Measurements from ENCODE around the gene PDE7B.
"Not testable (repeated sequence)": the region's sequence is repeated elsewhere in the genome, so short reads cannot be mapped to it uniquely, and the experiment has no call there.

Gene PDE7B

DNA sequence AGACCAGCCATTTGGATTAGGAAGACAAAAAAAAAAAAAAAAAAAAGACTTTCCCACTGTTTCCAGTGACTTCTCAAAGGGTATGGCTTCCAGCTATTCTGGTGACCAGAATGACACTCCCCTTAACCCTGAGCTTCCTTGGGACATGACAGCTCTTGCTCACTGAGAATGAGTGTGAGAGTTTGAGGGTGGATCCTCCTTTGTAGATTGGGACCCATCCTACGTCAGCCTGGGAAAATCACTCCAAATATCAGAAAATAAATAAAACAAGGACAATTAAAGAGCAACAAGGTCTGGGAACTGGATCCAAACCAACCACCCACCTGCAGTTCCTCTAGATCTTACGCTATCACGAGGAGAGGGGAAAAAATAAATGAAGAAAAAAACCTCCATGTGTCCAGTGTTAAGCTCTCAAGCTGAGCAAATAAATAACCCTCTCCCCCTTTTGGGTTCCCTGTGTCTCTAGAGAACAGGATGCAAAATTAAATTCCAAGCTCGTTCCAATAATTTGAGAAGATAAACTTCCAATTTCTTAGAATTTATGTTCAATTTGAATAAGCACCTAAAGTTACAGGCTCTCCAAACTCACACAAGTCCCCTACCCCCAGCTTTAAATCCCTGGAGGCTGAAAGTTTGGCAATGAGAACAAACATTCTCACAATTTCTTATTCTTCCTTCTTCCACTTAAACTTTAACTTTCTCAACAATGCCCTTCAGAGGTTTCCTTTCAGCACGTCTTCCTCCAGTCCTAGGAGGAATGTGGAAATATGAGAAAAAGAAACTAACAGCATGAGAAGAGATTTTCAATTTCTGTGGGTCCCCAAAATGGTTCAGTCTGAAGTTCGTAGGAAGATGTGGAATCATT lies 228.4 kb downstream of the PDE7B start:
- no peak for DNase-seq

- DNase-seq: no peak
Observed at GRCh38 chr6:136083540-136083939, 232.0 kb downstream of the PDE7B start.

GRCh38 chr6:136084403-136084802 lies 232.9 kb downstream of the PDE7B start:
- no peak for DNase-seq

DNA sequence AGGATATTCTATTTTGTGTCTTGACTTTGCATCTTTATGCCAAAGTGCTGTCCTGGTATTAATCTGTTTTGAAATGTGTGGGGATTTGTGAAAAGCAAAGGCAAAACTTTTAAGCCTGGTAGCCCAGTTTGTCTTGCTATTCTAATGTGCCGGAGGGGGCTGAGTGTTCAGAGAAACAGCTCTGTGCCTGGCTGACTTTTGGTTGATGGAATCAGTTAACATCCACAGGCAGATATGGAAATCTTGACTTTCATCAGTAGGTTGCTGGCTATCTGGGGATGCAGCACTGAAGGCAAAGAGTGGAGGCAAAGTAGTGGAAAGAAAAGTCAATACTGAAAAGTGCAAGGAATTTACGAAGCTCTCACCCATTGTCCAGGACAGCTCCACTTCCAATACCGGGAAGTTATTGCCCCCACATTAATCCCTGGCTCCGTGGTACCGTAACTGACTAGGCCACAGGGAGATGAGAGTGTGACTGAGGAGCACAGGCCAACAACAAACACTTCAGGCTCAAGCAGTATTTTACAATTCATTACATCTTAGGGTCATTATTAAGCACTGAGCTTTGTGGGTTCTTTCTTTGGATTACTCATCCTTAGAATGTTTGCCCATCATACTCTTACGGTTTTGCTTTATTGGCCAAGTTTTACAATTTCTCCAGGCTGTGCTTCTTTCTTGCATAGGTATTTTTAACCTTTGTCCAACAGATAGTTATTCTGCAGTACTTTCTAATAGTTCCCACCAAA lies 234.0 kb downstream of the PDE7B start:
- DNase-seq: no peak

GRCh38 chr6:136086686-136087085 lies 235.2 kb downstream of the PDE7B start:
- no peak for DNase-seq

GRCh38 chr6:136087986-136088385 lies 236.5 kb downstream of the PDE7B start:
- DNase-seq: no peak

- DNase-seq: no peak
Observed at GRCh38 chr6:136088693-136089092, 237.2 kb downstream of the PDE7B start.

DNA sequence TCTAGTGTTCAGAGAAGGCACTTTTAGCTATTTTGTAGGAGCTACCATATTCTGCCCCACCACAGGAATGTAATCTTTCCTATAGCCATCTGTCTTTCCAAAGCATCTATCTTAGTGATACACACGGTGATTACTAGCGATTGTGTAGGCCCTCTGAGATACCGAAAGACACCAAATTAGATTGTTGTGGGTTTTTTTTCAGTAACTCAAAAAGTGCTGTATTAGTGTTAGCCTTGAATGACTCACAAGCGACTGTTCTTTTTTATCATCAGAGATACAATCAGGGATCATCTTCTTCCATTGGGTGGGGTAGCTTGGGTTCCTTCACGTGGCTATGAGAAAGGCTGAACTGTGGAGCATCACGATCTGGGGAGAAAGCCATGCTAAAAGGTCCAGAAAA lies 238.4 kb downstream of the PDE7B start:
- DNase-seq: no peak

DNA sequence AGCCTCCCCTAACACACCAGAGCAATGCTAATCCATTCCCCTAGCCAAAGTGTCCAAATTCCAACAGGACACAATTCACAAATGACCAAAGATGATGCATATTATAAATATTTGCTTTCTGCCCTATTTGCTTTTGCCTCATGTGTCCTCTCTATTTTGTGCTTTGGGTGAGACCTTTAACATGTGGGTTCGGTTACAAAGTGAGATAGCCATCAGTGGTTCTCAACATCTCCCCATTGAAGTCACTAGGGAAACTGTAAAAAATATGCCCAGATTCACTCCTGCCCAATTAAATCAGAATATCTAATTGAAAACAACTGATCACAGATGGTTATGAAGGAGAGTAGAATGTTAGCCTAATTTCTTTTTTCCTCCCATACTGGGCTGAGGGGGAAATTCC lies 239.4 kb downstream of the PDE7B start:
- no peak for DNase-seq

DNA sequence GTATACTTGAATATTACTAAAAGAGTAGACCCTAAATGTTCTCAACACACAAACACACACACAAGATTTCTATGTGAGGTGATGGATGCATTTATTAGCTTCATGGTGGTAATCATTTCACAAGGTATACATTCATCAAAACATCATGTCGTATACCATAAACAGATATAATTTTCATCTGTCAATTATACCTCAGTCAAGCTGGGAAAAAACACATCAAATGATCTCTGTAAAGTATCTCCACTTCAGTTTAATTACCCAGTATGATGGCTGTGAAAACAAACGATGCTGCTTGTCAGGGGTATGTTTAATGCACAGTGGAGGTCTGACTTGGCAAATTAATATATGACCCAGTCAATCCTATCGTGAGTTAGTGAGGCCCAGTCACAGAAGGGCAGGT lies 241.4 kb downstream of the PDE7B start:
- DNase-seq: no peak

GRCh38 chr6:136093835-136094234 lies 242.3 kb downstream of the PDE7B start:
- no peak for DNase-seq

DNA sequence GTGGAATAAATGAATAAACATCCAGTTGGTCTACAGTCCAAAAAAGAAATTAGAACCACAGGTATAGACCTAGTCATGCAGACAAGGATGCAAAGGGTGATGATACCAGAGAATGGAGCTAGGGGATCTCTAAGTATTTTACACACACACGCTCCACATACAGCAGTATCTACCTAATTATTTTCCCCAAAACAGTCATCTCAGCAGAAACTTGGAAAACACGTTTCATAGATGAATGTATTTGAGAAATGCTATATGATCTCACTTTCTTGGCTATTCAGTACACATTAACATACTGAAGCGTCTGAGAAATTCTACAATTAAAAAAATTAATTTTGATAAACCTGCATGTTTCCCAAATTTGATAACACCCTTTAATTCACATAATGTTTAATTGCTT lies 243.3 kb downstream of the PDE7B start:
- no peak for DNase-seq

DNA sequence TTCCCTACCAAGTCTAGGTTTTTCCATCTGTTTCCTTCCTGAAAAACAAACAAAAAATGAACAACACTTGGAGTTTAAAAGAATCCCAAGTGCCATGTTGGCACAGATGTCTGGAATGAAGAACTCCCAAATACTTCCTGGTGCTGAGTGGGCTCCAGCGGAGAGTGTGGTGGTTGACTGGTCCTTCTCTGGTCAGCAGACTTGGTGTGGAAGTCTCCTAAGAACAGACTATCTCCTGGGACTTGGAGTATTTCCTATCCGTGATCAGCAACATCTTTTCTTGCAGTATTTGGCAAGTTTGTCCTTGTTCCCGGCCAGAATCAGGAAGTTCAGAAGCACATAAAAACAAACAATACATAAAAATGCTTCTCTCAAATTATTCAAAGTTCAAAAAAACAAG lies 244.5 kb downstream of the PDE7B start:
- no peak for DNase-seq

DNA sequence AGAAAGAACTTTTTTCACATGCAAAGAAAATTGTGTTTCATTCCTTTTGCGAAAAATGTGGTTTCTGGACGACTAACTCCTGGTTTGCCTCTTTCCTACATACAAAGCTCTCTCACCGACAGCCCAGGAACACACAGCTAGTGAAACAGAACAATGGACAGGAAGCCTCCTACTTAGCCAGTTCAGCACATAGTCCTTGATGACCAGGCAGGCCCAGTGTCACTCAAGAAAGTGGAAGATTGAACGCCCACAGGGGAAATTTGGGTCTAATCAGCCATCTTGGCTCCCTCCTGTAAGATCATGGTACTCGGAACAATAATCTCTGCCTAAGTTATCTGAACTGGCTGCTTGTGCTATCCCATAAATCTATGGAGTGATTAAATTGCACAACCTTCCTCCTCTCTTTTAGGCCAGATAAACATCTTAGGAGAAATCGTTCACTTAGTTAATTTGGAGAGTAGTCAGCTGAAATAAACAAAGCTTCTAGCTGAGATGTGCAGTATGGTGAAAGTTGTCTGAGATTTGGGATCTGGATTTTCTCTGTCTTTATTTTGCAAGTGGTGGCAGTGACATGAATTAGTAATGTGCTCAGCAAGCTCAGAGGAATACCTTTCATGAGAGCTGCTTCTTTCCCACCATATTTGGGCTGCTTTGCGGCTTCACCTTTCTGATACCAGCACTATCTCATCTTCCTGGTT lies 251.6 kb downstream of the PDE7B start:
- no peak for DNase-seq

GRCh38 chr6:136103763-136104311 lies 252.3 kb downstream of the PDE7B start:
- DNase-seq: no peak

GRCh38 chr6:136104556-136104955 lies 253.1 kb downstream of the PDE7B start:
- no peak for DNase-seq

GRCh38 chr6:136105797-136106196 lies 254.3 kb downstream of the PDE7B start:
- not testable (repeated sequence) for DNase-seq

DNA sequence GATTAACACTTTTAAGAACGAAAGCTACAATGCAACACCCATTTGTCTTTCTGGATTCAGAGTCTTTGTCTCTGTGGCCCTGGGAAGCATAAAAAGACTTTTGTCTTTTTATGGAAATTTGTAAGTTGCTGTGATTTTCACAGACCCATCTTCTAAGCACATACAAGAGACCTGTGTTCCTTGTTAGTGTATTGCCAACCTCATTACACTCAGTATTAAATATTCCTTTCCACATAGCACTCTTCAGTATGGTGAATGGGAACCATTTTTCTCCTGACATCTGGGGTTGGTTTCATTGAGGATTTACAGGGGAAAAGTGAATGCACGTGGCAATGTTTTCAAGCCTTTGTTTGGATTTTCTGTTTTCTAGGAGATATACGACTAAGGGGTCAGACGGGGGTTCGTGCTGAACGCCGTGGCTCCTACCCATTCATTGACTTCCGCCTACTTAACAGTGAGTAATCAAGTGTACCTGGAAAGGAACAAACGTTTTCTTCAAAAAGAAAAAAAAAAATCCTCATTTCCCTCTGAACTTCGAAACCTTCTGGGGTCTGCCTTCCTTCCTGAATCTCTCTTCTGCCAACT lies 257.0 kb downstream of the PDE7B start:
- no peak for DNase-seq

GRCh38 chr6:136111831-136112230 lies 260.3 kb downstream of the PDE7B start:
- no peak for DNase-seq

GRCh38 chr6:136112262-136112661 lies 260.8 kb downstream of the PDE7B start:
- no peak for DNase-seq

- no peak for DNase-seq
Observed at GRCh38 chr6:136113736-136114173, 262.3 kb downstream of the PDE7B start.

DNA sequence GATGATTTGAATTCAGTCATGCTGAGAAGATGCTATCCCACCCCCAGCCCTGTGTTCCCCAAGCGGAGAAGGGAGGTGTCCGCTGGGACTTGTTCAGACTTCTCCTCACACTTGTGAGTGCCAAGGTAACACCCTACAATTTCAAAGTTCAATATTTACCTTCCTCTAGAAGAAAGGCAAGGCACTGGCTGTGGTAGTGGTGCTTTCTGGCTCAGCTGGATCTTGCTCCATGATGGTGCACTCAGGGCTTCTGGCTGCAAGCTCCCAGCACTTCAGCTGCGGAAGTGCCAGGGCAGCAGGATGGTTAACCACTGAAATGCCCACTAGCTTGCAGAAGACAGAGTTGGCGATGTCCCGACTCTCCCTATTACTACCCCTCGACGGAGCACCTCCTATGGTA lies 263.2 kb downstream of the PDE7B start:
- DNase-seq: no peak

DNA sequence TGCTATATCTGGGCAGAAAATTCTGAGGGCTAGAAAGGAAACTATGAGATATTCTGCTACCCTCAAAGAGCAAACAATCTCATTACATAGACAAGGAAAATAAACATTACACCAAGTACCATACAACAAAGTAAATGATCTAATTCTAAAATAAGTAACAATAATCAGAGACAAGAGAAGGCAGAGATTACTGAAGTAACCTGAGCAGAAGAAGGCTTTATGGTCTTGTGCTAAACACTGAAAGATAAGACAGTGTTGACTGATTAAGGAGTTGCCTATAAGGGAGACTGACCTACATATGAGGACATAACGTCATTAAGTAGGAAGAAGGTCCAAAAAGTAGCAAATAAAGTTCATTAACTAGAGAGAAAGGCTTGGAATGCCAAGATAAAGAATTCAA lies 264.4 kb downstream of the PDE7B start:
- no peak for DNase-seq

All from activated effector memory CD4-positive, alpha-beta T cell treated with anti-CD3 and anti-CD28 coated beads, Interleukin-2, amount 50 U/mL, for 16 hours (primary cell).